Immature natural killer cell (primary cell): ENCODE results near the gene CD2BP2. TPM values are rescaled to one million over a fixed set of nuclear protein-coding genes. Genes with fewer than 3 reads are reported as not detected.

Experiments used
- DNase-seq, 3 donors: peaks; one replicate each; pipeline ENCODE4 v3.0.0; 2022; ENCODE audit warnings: mixed read lengths in 1 of 3
- H3K27ac Mint-ChIP-seq, 6 donors: one replicate each; pipeline ENCODE4 v1.8.0; 2020; ENCODE audit warnings: mixed read lengths in 6 of 6, mild to moderate bottlenecking in 5 of 6, inconsistent platforms in 4 of 6, moderate library complexity in 3 of 6
- H3K27me3 Mint-ChIP-seq, 3 donors: one replicate each; pipeline ENCODE4 v1.8.0; 2020 to 2021; ENCODE audit warnings: low read depth in 3 of 3, mild to moderate bottlenecking in 3 of 3, mixed read lengths in 3 of 3, moderate library complexity in 3 of 3, inconsistent platforms in 1 of 3
- H3K36me3 Mint-ChIP-seq, 3 donors: one replicate each; pipeline ENCODE4 v1.8.0; 2020; ENCODE audit warnings: mixed read lengths in 3 of 3, inconsistent platforms in 2 of 3, mild to moderate bottlenecking in 2 of 3
- H3K4me1 Mint-ChIP-seq, 2 donors: one replicate each; pipeline ENCODE4 v1.8.0; 2020; ENCODE audit warnings: inconsistent platforms in 2 of 2, mild to moderate bottlenecking in 2 of 2, mixed read lengths in 2 of 2, moderate library complexity in 1 of 2
- H3K4me3 Mint-ChIP-seq, 5 donors: one replicate each; pipeline ENCODE4 v1.8.0; 2020; ENCODE audit warnings: mild to moderate bottlenecking in 5 of 5, mixed read lengths in 5 of 5, inconsistent platforms in 3 of 5, moderate library complexity in 3 of 5
- H3K9me3 Mint-ChIP-seq, 6 donors: one replicate each; pipeline ENCODE4 v1.8.0; 2020; ENCODE audit warnings: mild to moderate bottlenecking in 6 of 6, mixed read lengths in 6 of 6, inconsistent platforms in 4 of 6, moderate library complexity in 3 of 6
- polyA plus RNA-seq, 3 donors: library from polyadenylated mRNA; unstranded; fragments of 300-500 nt; fragmentation: Illumina TruSeq; gene quantifications; one replicate each; pipeline ENCODE4 v1.2.3, GENCODE V29; 2021

CD2BP2 gene
- polyA plus RNA-seq, 3 donors from 2014 or later = 39.9 to 54.3 (median 42.9) TPM

GRCh38 chr16:30374538-30374937, 19.4 kb upstream of the CD2BP2 start, which contains the start of gene MYL11:
Gene MYL11, plus strand, starts transcription at chr16:30374802. Its CDS starts 56 bp downstream, at chr16:30374858.
- peak within 1 kb of the TSS in 2 of 5 donors; percentile 32 to 42 for H3K4me3 Mint-ChIP-seq
- no peaks in the 10 kb centered on the region for H3K36me3 Mint-ChIP-seq
- DNase-seq = no peak
- H3K27ac Mint-ChIP-seq = peak within 1 kb of the TSS; percentile 3 to 80 (median 61)
- H3K4me1 Mint-ChIP-seq = peaks cover 38 to 40% of the 10 kb centered on the region in 2 donors
- no peaks in the 10 kb centered on the region for H3K9me3 Mint-ChIP-seq
- H3K27me3 Mint-ChIP-seq = peaks cover 10 to 20% (median 14%) of the 10 kb centered on the region in 3 donors

- H3K27ac Mint-ChIP-seq = peak overlapping the region in 3 of 6 donors; percentile 41 to 79 (median 76)
- peak overlapping the region in 4 of 5 donors; percentile 4 to 59 (median 25) for H3K4me3 Mint-ChIP-seq
- H3K27me3 Mint-ChIP-seq = peaks cover 5 to 10% (median 9%) of the 10 kb centered on the region in 3 donors
- H3K9me3 Mint-ChIP-seq = no peaks in the 10 kb centered on the region
- no peak for DNase-seq
- peaks cover 39% of the 10 kb centered on the region in 2 donors for H3K4me1 Mint-ChIP-seq
- no peaks in the 10 kb centered on the region for H3K36me3 Mint-ChIP-seq
Measured at GRCh38 chr16:30372725-30373124, 17.6 kb upstream of the CD2BP2 start.

GRCh38 chr16:30372038-30372712, 17.1 kb upstream of the CD2BP2 start:
- H3K36me3 Mint-ChIP-seq = no peaks in the 10 kb centered on the region
- no peaks in the 10 kb centered on the region for H3K9me3 Mint-ChIP-seq
- peak overlapping the region; percentile 79 to 95 (median 92) for H3K27ac Mint-ChIP-seq
- H3K27me3 Mint-ChIP-seq = peaks cover 3 to 9% (median 5%) of the 10 kb centered on the region in 3 donors
- H3K4me3 Mint-ChIP-seq = peak overlapping the region in 4 of 5 donors; percentile 82 to 91 (median 83)
- DNase-seq = no peak
- H3K4me1 Mint-ChIP-seq = peaks cover 39% of the 10 kb centered on the region in 2 donors

GRCh38 chr16:30371248-30371816, 16.2 kb upstream of the CD2BP2 start:
- peaks cover 3 to 9% (median 4%) of the 10 kb centered on the region in 3 donors for H3K27me3 Mint-ChIP-seq
- DNase-seq = no peak
- H3K36me3 Mint-ChIP-seq = peaks cover 0 to 3% (median 0%) of the 10 kb centered on the region in 3 donors
- no peaks in the 10 kb centered on the region for H3K9me3 Mint-ChIP-seq
- peak overlapping the region; percentile 76 to 95 (median 92) for H3K27ac Mint-ChIP-seq
- H3K4me3 Mint-ChIP-seq = peak overlapping the region; percentile 80 to 91 (median 82)
- H3K4me1 Mint-ChIP-seq = peaks cover 44 to 45% of the 10 kb centered on the region in 2 donors

- peak; percentile 100 for DNase-seq
- Mint-ChIP-seq H3K4me3 (peak within 1 kb of the TSS; percentile 88 to 91 (median 89)), H3K4me1 (peaks cover 46 to 50% of the 10 kb centered on the region in 2 donors), H3K27me3 (peaks cover 3 to 9% (median 4%) of the 10 kb centered on the region in 3 donors), H3K36me3 (peaks cover 0 to 6% (median 0%) of the 10 kb centered on the region in 3 donors), H3K27ac (peak within 1 kb of the TSS; percentile 76 to 95 (median 92)), H3K9me3 (no peaks in the 10 kb centered on the region)
Measured at GRCh38 chr16:30370456-30371247, 15.5 kb upstream of the CD2BP2 start, which contains the start of gene TBC1D10B. Gene TBC1D10B, minus strand, starts transcription at chr16:30370494. Its CDS starts 311 bp downstream, at chr16:30370183.

- peak overlapping the region; percentile 82 to 91 (median 84) for H3K4me3 Mint-ChIP-seq
- H3K4me1 Mint-ChIP-seq = peaks cover 48 to 54% of the 10 kb centered on the region in 2 donors
- H3K27me3 Mint-ChIP-seq = peaks cover 3 to 10% (median 4%) of the 10 kb centered on the region in 3 donors
- DNase-seq = no peak
- no peaks in the 10 kb centered on the region for H3K9me3 Mint-ChIP-seq
- peak overlapping the region in 3 of 6 donors; percentile 76 to 91 (median 90) for H3K27ac Mint-ChIP-seq
- H3K36me3 Mint-ChIP-seq = peaks cover 0 to 9% (median 0%) of the 10 kb centered on the region in 3 donors
Measured at GRCh38 chr16:30369938-30370455, 14.9 kb upstream of the CD2BP2 start.

GRCh38 chr16:30369091-30369937, 14.2 kb upstream of the CD2BP2 start:
- DNase-seq = peak in 1 of 3 donors; percentile 20
- Mint-ChIP-seq H3K27ac (peak overlapping the region; percentile 73 to 91 (median 79)), H3K4me1 (peaks cover 50 to 54% of the 10 kb centered on the region in 2 donors), H3K4me3 (peak overlapping the region; percentile 88 to 90 (median 89)), H3K27me3 (peaks cover 3 to 10% (median 4%) of the 10 kb centered on the region in 3 donors), H3K9me3 (no peaks in the 10 kb centered on the region), H3K36me3 (peaks cover 0 to 11% (median 0%) of the 10 kb centered on the region in 3 donors)

- H3K4me1 Mint-ChIP-seq = peaks cover 50 to 54% of the 10 kb centered on the region in 2 donors
- peak overlapping the region; percentile 73 to 91 (median 79) for H3K27ac Mint-ChIP-seq
- no peaks in the 10 kb centered on the region for H3K9me3 Mint-ChIP-seq
- peak overlapping the region; percentile 88 to 90 (median 89) for H3K4me3 Mint-ChIP-seq
- peaks cover 3 to 10% (median 4%) of the 10 kb centered on the region in 3 donors for H3K27me3 Mint-ChIP-seq
- DNase-seq = no peak
- H3K36me3 Mint-ChIP-seq = peaks cover 0 to 14% (median 0%) of the 10 kb centered on the region in 3 donors
Measured at GRCh38 chr16:30368792-30369090, 13.6 kb upstream of the CD2BP2 start.

- peak overlapping the region; percentile 73 to 91 (median 79) for H3K27ac Mint-ChIP-seq
- H3K4me3 Mint-ChIP-seq = peak overlapping the region; percentile 88 to 90 (median 89)
- DNase-seq = no peak
- peaks cover 0 to 17% (median 3%) of the 10 kb centered on the region in 3 donors for H3K36me3 Mint-ChIP-seq
- H3K4me1 Mint-ChIP-seq = peaks cover 50 to 54% of the 10 kb centered on the region in 2 donors
- peaks cover 3 to 10% (median 4%) of the 10 kb centered on the region in 3 donors for H3K27me3 Mint-ChIP-seq
- no peaks in the 10 kb centered on the region for H3K9me3 Mint-ChIP-seq
Measured at GRCh38 chr16:30368122-30368791, 13.1 kb upstream of the CD2BP2 start.

GRCh38 chr16:30367349-30368009, 12.4 kb upstream of the CD2BP2 start:
- peak overlapping the region; percentile 53 to 88 (median 76) for H3K27ac Mint-ChIP-seq
- H3K4me1 Mint-ChIP-seq = peaks cover 48 to 54% of the 10 kb centered on the region in 2 donors
- H3K27me3 Mint-ChIP-seq = peaks cover 3 to 10% (median 4%) of the 10 kb centered on the region in 3 donors
- DNase-seq = no peak
- H3K4me3 Mint-ChIP-seq = peak overlapping the region; percentile 88 to 90 (median 89)
- no peaks in the 10 kb centered on the region for H3K9me3 Mint-ChIP-seq
- peaks cover 1 to 19% (median 9%) of the 10 kb centered on the region in 3 donors for H3K36me3 Mint-ChIP-seq

GRCh38 chr16:30366511-30366910, 11.4 kb upstream of the CD2BP2 start:
- Mint-ChIP-seq H3K27me3 (peaks cover 3 to 8% (median 4%) of the 10 kb centered on the region in 3 donors), H3K9me3 (no peaks in the 10 kb centered on the region), H3K27ac (peak overlapping the region in 4 of 6 donors; percentile 14 to 74 (median 56)), H3K36me3 (peaks cover 4 to 23% (median 12%) of the 10 kb centered on the region in 3 donors), H3K4me1 (peaks cover 42 to 48% of the 10 kb centered on the region in 2 donors), H3K4me3 (peak overlapping the region in 1 of 5 donors; percentile 89)
- DNase-seq = no peak
